SK-MEL-5 (cell line): Measurements from ENCODE around the gene SDR42E1. TPM values are rescaled to one million over a fixed set of nuclear protein-coding genes. Genes with fewer than 3 reads are reported as not detected.
A peak's percentile ranks its signal among the peaks of the same experiment; 100 is the strongest.

Experiments
- DNase-seq: peaks from one replicate; pipeline ENCODE4 v3.0.0-alpha.2; 2016; ENCODE audit warnings: low read depth, low spot score
- in situ Hi-C: cut with HindIII; loops from 2 replicates; pipeline ENCODE4 v1.10.0; 2016; ENCODE audit warnings: low sequenced_read_pairs, high pct_unique_total_duplicates, low pct_unique_long_range_greater_than_20kb
- total RNA-seq: library from RNA; depleted of rRNA; stranded (reverse); fragments of >200 nt; shearing (Covaris generic); gene quantifications from 2 replicates; pipeline ENCODE4 v1.2.3, GENCODE V29; 2014

The SDR42E1 gene
- total RNA-seq, 1 experiment from 2014 or later = not detected

DNA sequence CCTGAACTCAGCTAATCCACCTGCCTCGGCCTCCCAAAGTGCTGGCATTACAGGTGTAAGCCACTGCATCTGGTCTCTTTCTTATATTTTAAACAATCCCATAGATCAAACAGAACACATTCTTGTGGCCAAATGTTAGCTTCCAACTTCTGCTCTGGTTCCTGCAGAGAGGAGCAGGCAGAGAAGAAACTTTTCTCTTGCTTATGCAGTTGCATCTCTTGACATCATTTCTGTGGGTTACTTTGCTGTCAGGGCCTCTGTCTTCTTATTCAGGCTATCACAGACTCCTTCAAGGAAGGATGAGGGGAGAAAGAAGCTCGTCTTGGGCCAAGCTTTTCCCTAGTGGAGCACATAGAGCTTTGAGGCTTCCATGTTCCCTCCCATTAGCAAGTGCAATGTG is 31.6 kb upstream of the SDR42E1 start:
- in situ Hi-C loops = no loop called here

DNA sequence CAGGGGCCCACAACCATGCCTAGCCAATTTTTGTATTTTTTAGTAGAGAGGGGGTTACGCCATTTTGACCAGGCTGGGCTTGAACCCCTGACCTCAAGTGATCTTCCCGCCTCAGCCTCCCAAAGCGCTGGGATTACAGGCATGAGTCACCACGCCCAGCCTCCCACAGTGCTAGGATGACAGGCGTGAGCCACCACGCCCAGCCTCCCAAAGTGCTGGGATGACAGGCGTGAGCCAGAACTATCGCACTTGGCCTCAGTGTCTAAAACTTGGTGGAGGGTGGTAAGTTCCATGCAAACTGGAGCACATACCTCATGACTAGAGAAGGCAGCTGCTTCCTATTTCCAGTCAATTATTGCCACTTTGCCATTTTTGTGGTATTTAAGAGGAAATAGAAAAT is 30.9 kb upstream of the SDR42E1 start:
- in situ Hi-C loops = no loop called here
- no peak for DNase-seq

More for the DNA sequence above, 31.6 kb upstream of the SDR42E1 start:
- no peak for DNase-seq

DNA sequence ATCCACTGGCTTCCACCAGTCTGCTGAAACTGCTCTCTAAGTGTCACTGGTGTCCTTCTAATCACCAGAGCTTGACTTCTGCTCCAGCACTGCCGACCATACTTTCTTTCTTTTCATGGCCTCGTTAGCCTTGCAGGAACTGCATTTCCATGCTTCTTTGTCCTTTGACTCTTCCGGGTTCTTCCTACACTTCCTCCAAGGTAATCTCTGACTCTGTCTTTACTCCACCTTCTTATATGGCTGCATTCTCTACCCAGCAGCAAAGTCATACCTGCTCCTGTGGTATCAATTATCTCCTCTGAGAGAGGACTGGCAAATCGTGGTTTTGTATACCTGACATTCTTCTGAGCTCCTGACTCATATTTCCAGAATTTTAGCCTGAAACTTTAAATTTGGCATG is 30.3 kb upstream of the SDR42E1 start:
- in situ Hi-C loops = no loop called here
- DNase-seq = no peak

DNA sequence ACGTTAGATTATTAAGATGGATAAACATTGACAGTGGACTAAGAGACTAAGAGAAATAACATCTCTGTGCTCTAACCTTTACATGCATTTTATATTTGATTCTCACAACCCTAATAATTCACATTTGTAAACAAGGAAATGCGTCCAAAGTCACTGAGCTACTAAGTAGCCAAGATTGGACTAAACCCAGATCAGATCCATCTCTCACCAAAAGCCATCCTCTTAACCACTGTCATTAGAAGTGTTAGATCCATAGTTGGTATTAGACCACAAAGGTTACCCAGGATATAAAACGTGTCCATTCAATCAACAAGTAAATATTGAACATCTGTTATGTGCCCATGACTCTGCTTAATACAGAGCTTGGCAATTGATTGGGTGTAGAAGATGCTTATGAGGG is 29.0 kb upstream of the SDR42E1 start:
- DNase-seq = no peak
- in situ Hi-C loops = no loop called here

DNA sequence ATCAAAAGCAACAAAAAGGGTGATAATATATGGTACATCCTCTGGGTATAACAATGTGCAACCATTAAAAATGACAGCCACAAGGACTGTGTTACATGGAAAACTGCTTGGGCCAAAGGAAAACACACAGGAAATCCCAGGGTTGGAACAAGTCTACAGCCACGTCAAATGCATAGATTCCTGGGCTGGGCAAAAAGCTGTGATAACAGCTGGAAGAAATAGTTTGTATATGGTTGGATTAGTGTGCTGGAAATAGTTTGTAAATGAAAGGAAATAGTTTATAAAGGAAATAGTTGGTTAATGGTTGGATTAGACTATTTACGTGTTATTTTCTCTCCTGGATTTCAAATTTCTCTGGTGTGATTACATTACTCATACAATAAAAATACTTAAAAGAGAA is 26.4 kb upstream of the SDR42E1 start:
- DNase-seq = no peak
- in situ Hi-C loops = no loop called here

DNA sequence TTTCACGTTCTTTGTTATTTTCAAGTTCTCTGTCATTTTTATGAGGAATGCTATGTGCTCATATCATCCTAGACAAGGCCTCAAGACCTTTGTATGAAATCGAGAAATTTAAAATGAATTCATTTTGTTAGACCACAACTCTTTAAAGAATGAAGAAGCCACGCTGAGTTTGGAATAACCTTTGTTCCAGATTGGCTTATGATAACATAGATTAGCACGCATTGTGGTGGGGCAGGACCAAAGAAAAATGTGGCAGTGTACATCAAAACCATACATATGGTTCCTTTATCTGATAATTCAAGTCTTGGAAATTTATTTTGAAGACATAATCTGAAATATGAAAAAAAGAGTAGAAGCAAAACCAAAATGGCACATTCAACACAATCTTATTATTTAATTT is 26.0 kb upstream of the SDR42E1 start:
- no peak for DNase-seq
- in situ Hi-C loops = no loop called here

DNA sequence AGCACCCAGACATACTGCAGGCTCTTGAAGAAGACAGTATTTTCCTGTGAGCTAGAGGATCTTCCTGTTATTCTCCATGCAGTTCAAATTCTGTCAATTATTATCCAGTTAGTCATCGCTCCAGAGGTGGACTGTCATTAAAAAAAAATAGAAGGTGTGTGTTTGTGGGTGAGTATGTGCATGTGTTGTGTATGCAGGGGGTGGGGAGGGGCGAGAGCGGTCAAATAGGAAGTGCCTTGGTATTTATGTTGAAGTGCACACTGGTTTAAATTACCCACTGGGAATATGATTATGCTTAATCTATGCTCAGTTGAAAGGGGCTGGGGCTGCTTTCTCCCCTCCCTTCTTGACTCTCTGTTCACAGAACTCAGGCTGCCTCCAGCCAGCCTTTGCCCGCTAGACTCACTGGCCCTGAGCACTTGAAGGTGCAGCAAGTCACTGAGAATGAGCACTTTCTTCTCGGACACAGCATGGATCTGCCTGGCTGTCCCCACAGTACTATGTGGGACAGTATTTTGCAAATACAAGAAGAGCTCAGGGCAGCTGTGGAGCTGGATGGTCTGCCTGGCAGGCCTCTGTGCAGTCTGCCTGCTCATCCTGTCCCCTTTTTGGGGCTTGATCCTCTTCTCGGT is 23.8 kb upstream of the SDR42E1 start, which contains the start of gene HSD17B2:
TSS of gene HSD17B2 (plus strand) at position 273 of the 632 bp plus-strand sequence. CDS start at position 445, 172 bp downstream.
- DNase-seq = no peak
- in situ Hi-C loops = no loop called here

DNA sequence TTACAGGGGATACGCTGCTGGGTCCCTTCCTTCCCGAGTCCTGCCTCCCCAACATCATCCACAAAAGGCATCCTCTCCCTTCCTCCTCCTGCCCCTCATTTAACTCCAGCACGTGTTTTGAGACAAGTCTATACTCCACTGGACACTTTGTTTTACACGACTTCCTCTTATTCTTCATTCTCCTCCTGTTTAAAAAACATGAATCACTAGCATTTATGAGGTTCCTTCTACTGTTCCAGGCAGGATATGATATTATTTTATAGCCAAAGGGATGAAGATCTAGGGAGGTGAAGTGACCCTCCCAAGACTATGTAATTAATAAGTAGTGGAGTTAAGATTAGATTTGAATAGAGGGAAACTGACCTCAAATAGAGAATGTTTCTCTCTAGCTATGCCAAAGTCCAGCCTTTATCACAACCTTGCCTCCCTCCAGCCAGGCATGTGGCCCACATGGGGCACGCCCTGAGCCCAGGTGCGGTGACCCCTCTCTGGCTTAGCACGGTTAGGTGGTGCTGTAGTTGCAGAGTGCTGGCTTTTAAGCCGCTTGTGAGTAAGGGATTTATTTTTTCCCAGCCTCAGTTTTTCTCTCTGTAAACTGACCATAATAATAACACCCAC is 22.5 kb upstream of the SDR42E1 start:
- in situ Hi-C loops = no loop called here
- no peak for DNase-seq

DNA sequence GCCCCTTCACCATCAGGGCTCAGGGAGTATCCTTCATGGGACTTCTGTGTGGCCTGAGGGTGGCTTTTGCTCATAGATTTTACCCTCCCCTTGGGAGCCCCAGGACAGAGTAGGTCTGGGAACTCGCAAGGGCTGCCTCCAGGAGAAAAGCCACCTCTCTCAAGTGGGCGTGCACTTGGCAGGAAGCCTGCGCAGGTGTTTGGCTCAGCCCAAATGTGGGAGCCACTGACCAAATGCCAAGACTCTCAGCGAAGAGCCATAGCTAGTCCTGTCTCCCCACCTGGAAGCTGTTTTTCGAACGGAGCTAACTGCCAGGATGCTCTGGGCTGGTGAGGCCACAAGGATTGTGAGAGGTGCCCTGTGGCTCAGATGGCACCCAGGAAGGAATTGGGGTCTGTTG is 21.7 kb upstream of the SDR42E1 start:
- in situ Hi-C loops = no loop called here
- DNase-seq = no peak

DNA sequence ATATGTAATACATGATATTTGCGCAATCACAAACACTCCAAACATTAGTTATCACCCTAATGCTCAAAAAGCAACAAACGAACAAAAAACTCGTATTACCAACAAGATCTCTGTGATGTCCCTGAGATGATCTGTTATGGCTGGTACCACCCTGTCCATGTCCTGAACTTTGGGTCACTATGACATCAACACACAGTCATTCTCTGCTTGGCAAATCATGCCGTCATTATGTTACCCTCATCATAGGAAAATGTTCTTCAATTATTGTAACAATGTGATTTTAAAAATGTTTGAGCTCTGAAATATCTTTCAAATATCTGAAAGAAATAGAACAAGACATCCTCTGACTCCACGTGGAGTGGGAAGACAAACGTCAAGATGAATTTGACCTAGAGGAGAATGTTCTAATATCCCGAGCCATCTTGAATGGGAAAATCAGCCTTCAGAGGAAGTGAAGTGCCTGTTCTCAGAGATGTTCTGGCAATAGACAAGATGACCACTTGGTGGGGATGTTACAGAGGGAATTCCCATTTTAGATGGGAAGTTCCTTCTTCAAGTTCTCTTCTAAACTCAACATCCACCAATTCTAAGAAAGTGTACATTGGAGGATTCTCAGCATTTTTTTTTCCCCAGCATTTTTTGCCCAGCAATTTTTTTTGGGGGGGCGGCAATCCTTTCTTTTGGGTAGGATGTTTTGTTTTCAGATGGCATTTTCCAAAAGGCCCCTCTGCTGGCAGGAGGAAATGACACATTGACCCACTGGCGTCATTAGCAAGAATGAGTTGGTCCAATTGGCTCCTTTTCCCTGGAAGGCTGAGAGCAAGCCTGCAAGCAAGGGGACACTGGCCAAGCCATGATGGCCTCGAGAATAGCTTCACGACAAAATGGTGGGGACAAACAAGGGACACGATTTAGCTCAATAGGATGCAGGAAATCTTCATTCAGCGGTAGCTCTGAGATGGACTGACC is 20.1 kb upstream of the SDR42E1 start:
- in situ Hi-C loops = no loop called here
- DNase-seq = peak; percentile 65

DNA sequence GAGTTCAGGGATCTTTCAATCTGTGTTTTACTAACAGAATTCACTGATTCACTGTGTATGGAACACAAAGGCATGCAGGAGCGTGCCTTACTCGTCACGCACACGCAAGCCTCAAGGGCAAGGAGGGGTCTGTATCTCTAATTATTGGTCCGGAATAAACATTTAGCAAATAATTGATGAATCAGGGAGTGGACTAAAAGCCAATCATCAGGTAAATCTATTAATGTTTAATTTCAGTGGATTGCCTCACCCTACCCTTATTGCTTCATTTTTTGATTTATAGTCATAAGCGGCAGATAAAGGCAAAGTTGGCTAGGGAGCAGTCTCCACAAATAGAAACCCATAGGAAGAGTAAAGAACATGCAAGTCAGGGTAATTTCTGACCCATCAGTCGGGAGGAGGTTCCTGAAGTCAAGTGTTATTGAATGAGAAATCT is 16.4 kb upstream of the SDR42E1 start:
- in situ Hi-C loops = no loop called here
- DNase-seq = no peak

DNA sequence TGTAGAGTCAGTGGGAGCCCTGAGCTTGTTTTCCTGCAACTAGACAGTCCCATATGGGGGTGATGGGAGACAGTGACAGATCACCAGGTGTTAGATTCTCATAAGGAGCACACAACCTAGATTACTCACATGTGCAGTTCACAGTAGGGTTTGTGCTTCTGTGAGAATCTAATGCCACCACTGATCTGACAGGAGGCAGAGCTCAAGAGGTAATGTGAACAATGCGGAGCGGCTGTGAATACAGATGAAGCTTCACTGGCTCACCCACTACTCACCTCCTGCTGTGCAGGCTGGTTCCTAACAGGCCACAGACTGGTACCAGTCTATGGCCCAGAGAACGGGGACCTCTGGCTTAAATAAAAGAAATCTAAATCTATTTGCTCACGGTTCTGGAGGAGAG is 13.6 kb upstream of the SDR42E1 start:
- in situ Hi-C loops = no loop called here
- no peak for DNase-seq

DNA sequence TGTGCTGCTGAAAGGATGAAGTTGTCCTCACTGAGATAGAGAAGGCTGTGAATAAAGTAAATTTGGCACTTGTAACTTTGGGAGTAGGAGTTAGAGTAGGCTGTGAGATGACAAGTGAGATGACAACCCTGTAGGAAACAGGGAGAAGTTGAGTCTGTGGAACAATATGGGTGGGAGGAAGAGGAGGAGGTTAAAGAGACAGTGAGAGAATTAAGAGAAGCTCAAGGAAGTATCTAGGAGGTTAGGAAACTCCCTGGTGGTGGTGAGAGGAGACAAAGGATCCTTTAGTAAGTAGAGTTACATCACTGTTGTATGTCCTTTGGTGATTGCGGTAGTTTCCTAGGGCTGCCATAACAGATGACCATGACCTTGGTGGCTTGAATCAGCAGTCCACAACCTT is 13.0 kb upstream of the SDR42E1 start:
- in situ Hi-C loops = no loop called here
- no peak for DNase-seq

DNA sequence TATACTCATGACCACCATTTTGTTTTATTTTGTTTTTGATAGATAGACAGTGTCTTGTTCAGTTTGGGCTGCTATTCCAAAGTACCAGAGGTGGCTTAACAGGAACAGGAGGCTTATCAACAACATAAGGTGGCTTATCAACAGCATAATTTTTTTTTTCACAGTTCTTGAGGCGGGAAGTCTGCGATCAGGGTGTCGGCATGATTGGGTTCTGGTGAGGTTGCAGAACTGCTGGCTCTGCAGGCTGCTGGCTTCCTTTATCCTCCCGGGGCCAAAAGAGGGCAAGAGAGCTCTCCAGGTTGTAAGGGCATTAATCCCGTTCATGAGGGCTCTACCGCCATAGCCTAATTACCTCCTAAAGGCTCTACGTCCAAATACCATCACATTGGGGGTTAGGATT is 11.9 kb upstream of the SDR42E1 start:
- in situ Hi-C loops = no loop called here
- DNase-seq = no peak

DNA sequence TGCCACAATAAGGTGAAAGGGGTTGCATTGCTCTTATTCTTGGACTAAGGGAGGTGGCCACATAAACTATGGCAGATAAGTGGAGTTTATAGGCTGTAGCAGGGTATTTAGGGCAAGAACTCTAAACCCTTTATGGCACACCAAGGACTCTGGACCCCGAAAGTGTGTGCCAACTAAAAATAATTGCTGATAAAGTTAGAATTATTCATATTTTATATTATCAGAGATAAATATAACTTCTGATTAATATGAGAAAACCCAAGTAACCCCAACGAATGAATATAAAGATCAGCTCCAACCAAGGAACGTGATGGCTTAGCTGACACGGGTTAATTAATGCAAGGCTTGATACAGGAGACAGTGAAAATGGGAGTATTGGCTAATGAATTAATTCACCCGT is 8.8 kb upstream of the SDR42E1 start:
- in situ Hi-C loops = no loop called here

DNA sequence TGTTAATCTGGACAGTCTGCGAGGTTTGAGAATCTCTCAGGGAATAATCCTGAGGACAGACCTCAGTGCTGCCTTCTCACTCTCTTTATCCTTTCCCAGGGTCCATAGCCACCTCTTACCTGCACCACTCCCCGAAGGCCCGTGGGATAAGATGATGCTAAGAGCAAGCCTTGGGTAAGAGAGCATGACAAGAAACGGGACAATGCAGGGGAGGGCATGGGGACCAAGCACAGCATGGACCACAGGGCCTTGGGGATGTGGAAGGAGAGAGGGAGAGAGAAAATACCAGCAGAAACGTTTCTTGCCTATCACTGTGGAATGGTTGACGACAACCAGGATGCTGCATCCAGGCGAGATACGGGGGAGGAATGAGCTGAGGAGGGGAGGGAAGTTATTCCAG is 8.3 kb upstream of the SDR42E1 start:
- no peak for DNase-seq
- in situ Hi-C loops = no loop called here

More for the DNA sequence above, 8.8 kb upstream of the SDR42E1 start:
- no peak for DNase-seq

DNA sequence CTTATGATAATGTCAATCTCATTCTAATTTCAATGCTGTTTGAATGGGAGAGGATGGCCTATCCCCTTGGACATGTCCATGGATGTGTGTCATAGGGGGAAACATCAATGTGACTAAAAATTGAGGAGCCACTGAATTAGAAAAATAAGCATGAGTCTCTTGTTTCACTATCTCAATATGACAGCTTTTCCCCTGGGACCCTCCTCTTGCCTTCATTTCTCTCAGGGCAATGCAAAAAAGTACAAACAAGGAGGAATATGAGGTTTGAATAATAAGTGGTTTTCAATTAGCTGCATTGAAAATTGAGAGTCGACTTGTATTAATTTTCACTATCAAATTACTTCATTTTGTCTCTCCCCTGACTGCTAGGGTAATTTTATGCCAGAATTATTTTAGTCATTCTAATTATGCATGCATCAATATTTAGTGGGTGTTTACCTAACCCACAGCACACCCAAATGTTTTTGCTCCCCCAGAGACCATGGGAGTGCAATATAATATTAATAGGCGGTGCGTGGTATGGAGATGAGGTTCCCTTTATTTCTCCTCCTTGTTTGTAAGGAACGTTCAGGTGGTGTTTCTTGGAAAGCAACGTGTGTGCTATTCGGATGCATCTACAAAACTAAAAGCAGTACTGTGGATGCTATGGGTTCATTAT is 6.8 kb upstream of the SDR42E1 start:
- in situ Hi-C loops = no loop called here
- DNase-seq = no peak

DNA sequence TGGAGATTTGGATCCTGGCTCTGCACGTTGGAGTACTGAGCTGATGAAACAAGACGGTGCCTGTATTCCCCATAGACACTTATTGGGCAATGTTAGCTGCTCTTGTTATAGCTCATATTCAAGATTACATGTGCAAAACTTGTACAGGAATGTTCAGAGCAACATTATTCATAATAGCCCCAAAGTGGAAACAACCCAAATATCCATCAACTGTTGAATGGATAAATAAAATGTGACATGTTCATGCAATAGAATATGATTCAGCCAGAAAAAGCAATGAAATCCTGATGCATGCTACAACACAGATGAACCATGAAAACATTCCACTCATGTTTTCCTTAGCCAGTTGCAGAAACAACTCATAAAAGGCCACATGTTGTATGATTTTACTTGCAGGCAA is 5.7 kb upstream of the SDR42E1 start:
- in situ Hi-C loops = no loop called here
- DNase-seq = no peak
